GM23338 (cell line): ENCODE results near the gene C6orf47. TPM values are rescaled to one million over a fixed set of nuclear protein-coding genes. Genes with fewer than 3 reads are reported as not detected.

ENCODE experiments used
- ATAC-seq: fragments of 200-7000 bp; cut with Tn5 transposase; 3 replicates; pipeline ENCODE4 v1.9.1; 2020
- DNase-seq: peaks from one replicate; pipeline ENCODE4 v3.0.0-alpha.2; 2015; ENCODE audit warnings: low spot score
- H2AFZ ChIP-seq: fragments of 200-600 bp; sonication (generic); 2 replicates; pipeline ENCODE4 v1.8.0; 2016; ENCODE audit warnings: antibody characterized with exemption, mild to moderate bottlenecking, moderate library complexity
- H3F3A ChIP-seq: fragments of 200-600 bp; sonication (generic); replicated peaks from 2 replicates; pipeline ENCODE4 v1.8.0; 2017; ENCODE audit warnings: antibody characterized with exemption, mixed run types, low read depth
- H3K27ac ChIP-seq: fragments of 200-600 bp; sonication (generic); 2 replicates; pipeline ENCODE4 v1.6.1; 2016; ENCODE audit warnings: low read depth
- H3K27me3 ChIP-seq: fragments of 200-600 bp; sonication (generic); 2 replicates; pipeline ENCODE4 v1.8.0; 2016; ENCODE audit warnings: mild to moderate bottlenecking, mixed run types, moderate library complexity; ENCODE audit not compliant: insufficient read depth
- H3K36me3 ChIP-seq: fragments of 200-600 bp; sonication (generic); 2 replicates; pipeline ENCODE4 v1.8.0; 2016; ENCODE audit warnings: mild to moderate bottlenecking; ENCODE audit not compliant: insufficient read depth
- H3K4me1 ChIP-seq: fragments of 200-600 bp; sonication (generic); 2 replicates; pipeline ENCODE4 v1.8.0; 2016; ENCODE audit warnings: mild to moderate bottlenecking, moderate library complexity; ENCODE audit not compliant: insufficient read depth
- H3K4me2 ChIP-seq: fragments of 200-600 bp; sonication (generic); 2 replicates; pipeline ENCODE4 v1.7.1; 2017; ENCODE audit warnings: mixed run types
- H3K4me3 ChIP-seq: fragments of 200-600 bp; sonication (generic); 2 replicates; pipeline ENCODE4 v1.6.1; 2016; ENCODE audit warnings: mixed run types
- H3K79me2 ChIP-seq: fragments of 200-600 bp; sonication (generic); replicated peaks from 2 replicates; pipeline ENCODE4 v1.8.0; 2017; ENCODE audit warnings: mild to moderate bottlenecking; ENCODE audit not compliant: insufficient read depth
- H3K9me2 ChIP-seq: fragments of 200-600 bp; sonication (generic); 2 replicates; pipeline ENCODE4 v1.8.0; 2017; ENCODE audit not compliant: insufficient read depth
- H4K20me1 ChIP-seq: fragments of 200-600 bp; sonication (generic); replicated peaks from 2 replicates; pipeline ENCODE4 v1.8.0; 2017; ENCODE audit warnings: mild to moderate bottlenecking; ENCODE audit not compliant: insufficient read depth
- H3K27ac Mint-ChIP-seq: 2 replicates; pipeline ENCODE4 v1.8.0; 2020; ENCODE audit warnings: inconsistent platforms, mild to moderate bottlenecking, moderate library complexity, mixed read lengths
- H3K27me3 Mint-ChIP-seq: 3 replicates; pipeline ENCODE4 v1.8.0; 2022; ENCODE audit warnings: low read depth, mild to moderate bottlenecking, moderate library complexity, mixed read lengths, inconsistent platforms; ENCODE audit not compliant: insufficient read depth, poor library complexity
- H3K36me3 Mint-ChIP-seq: 3 replicates; pipeline ENCODE4 v1.8.0; 2021; ENCODE audit warnings: low read depth, mild to moderate bottlenecking, inconsistent platforms, moderate library complexity, mixed read lengths
- H3K4me1 Mint-ChIP-seq: 3 replicates; pipeline ENCODE4 v1.8.0; 2020; ENCODE audit warnings: mild to moderate bottlenecking, inconsistent platforms, mixed read lengths
- H3K4me3 Mint-ChIP-seq: 3 replicates; pipeline ENCODE4 v1.8.0; 2021; ENCODE audit warnings: moderate library complexity, mild to moderate bottlenecking, inconsistent platforms, mixed read lengths
- H3K9me3 Mint-ChIP-seq: 3 replicates; pipeline ENCODE4 v1.8.0; 2020; ENCODE audit warnings: moderate library complexity, mild to moderate bottlenecking, inconsistent platforms, mixed read lengths
- CREB1 ChIP-seq: fragments of 250-450 bp; sonication (Bioruptor Pico); IDR thresholded peaks from 2 replicates; pipeline ENCODE4 v1.5.0; 2020; ENCODE audit warnings: low read depth, mild to moderate bottlenecking, moderate library complexity
- EZH2 ChIP-seq: fragments of 200-600 bp; sonication (generic); IDR thresholded peaks from one replicate; pipeline ENCODE4 v1.8.0; 2017; ENCODE audit warnings: antibody characterized with exemption, mild to moderate bottlenecking, low read depth; ENCODE audit not compliant: unreplicated experiment
- NANOG ChIP-seq: IDR thresholded peaks from 2 replicates; pipeline ENCODE4 v1.6.1; 2016; ENCODE audit warnings: antibody characterized with exemption, borderline replicate concordance
- POLR2AphosphoS5 ChIP-seq: IDR thresholded peaks from 2 replicates; pipeline ENCODE4 v1.6.1; 2016; ENCODE audit warnings: antibody characterized with exemption, low read depth
- ZNF114 ChIP-seq: fragments of 250-450 bp; sonication (Bioruptor Pico); IDR thresholded peaks from 2 replicates; pipeline ENCODE4 v1.5.0; 2020; ENCODE audit warnings: mild to moderate bottlenecking, moderate library complexity
- ZNF331 ChIP-seq: fragments of 250-450 bp; sonication (Bioruptor Pico); IDR thresholded peaks from 2 replicates; pipeline ENCODE4 v1.5.0; 2020; ENCODE audit warnings: low read depth, mild to moderate bottlenecking, moderate library complexity
- polyA plus RNA-seq: library from polyadenylated mRNA; unstranded; fragments of >200 nt; fragmentation: Nextera tagmentation; extraction: Ambion mirVana; gene quantifications from 2 replicates; pipeline ENCODE4 v1.2.1, GENCODE V29; 2016
- total RNA-seq: library from RNA; depleted of rRNA; stranded (reverse); fragments of >200 nt; shearing (Covaris generic); gene quantifications from 2 replicates; pipeline ENCODE4 v1.2.3, GENCODE V29; 2014
- TF ChIP-seq, protein P1 (sequence below): IDR thresholded peaks from 2 replicates; pipeline ENCODE4 v1.6.1; 2016; ENCODE audit warnings: antibody characterized with exemption
- TF ChIP-seq, protein P2 (sequence below): fragments of 250-450 bp; sonication (Bioruptor Pico); IDR thresholded peaks from 2 replicates; pipeline ENCODE4 v1.5.0; 2020; ENCODE audit warnings: mild to moderate bottlenecking, moderate library complexity

Gene C6orf47
- total and polyA plus RNA-seq, 2 experiments from 2014 or later = 9.4 to 12.8 TPM

DNA sequence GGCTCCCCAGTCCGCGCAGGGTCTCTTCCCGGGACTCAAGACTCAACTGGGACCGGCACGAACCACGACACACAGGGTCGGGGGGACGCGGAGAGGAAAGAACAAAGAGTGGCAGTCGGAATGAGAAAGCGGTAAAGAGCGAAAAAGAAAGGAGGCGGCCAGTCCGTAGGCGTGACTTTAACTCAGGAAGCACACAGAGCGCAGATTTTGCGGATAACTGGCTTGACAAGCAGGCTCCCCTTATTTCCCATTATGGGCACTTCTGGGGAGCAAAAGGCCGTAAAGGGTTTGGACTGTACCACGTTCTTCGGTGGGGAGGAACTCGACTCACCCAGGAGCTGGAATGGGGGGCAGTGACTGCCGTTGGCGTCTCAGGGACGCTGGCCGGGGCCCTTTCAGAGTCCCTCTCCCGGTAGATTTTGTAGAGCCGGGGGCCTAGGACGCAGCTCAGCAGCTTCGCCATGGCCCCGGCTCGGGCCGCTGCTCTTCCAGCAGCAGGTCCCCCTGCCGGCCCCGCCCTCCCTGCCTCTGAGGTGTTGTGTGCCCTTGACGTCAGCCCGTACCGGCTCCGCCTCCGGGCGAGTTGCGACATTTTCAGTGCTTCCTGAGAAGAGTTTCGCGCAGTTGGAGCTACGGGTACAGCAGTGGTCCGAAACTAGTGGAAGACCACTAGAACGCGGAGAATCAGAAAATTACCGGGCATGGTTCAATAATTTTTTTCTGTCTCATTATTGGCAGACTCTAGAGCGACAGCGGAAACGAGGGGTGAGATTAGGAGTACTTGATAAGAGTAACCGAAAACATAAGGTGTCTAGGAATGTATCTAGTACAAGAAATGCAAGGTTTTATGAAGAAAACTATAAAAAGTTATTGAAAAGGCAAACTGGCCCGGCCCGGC, 42.5 kb upstream of the C6orf47 start, which contains the start of gene ABHD16A:
Gene ABHD16A (minus strand): TSS at position 506 of the 898 bp plus-strand sequence. CDS start 43 bp downstream, at position 463.
- Mint-ChIP-seq H3K4me1 (peaks cover 10% of the 10 kb centered on the region), H3K4me3 (peak within 1 kb of the TSS; percentile 96), H3K36me3 (peaks cover 4% of the 10 kb centered on the region; the same call in 2 of the 3 replicates), H3K9me3 (no peaks in the 10 kb centered on the region), H3K27ac (peak within 1 kb of the TSS; percentile 95), H3K27me3 (peaks cover 11% of the 10 kb centered on the region)
- Histone ChIP-seq H3K4me2 (peak within 1 kb of the TSS; percentile 86), H3K36me3 (no peaks in the 10 kb centered on the region), H3K9me2 (no peaks in the 10 kb centered on the region), H2AFZ (peak within 1 kb of the TSS; percentile 90), H3K4me3 (peak within 1 kb of the TSS; percentile 80), H3K27me3 (no peaks in the 10 kb centered on the region), H3K79me2 (peaks cover 14% of the 10 kb centered on the region), H4K20me1 (peaks cover 3% of the 10 kb centered on the region; the same call in 1 of the 2 replicates), H3K27ac (peak within 1 kb of the TSS; percentile 89), H3K4me1 (peaks cover 5% of the 10 kb centered on the region; the same call in 1 of the 2 replicates), H3F3A (peaks cover 3% of the 10 kb centered on the region; the same call in 1 of the 2 replicates)
- DNase-seq (peak; percentile 99), ATAC-seq (peak; percentile 95)
- TF ChIP-seq, protein P1, sequence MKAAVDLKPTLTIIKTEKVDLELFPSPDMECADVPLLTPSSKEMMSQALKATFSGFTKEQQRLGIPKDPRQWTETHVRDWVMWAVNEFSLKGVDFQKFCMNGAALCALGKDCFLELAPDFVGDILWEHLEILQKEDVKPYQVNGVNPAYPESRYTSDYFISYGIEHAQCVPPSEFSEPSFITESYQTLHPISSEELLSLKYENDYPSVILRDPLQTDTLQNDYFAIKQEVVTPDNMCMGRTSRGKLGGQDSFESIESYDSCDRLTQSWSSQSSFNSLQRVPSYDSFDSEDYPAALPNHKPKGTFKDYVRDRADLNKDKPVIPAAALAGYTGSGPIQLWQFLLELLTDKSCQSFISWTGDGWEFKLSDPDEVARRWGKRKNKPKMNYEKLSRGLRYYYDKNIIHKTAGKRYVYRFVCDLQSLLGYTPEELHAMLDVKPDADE = peak; percentile 63; the same call in 1 of the 2 replicates
- TF ChIP-seq ZNF331 (no peak), CREB1 (CRISPR knock-in tag) (peak; percentile 88), POLR2AphosphoS5 (peak; percentile 85)

DNA sequence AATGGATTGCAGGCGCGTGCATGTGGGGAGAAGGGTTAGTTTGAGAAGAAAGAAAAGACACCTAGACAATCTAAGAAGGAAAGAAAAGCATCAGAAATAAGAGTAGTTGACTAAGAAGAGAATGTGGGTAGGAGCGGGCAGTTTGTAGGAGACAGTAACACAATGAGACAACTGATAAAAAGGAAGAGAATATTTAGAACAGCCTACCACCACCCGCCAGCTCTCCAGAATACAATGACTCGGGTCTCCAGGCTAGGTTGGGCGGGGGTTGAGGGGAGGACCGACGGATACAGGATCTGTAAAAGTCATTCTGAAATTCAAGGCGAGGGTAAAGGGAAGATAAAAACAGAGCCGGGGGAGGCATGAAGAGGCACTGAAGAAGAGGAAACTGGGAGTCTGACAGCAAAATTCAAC, 41.8 kb upstream of the C6orf47 start:
- Mint-ChIP-seq H3K4me1 (peaks cover 10% of the 10 kb centered on the region), H3K4me3 (peak overlapping the region; percentile 96), H3K9me3 (no peaks in the 10 kb centered on the region), H3K27me3 (peaks cover 10% of the 10 kb centered on the region), H3K36me3 (peaks cover 8% of the 10 kb centered on the region; the same call in 2 of the 3 replicates), H3K27ac (peak overlapping the region; percentile 95)
- Histone ChIP-seq H3F3A (peaks cover 3% of the 10 kb centered on the region; the same call in 1 of the 2 replicates), H3K79me2 (peaks cover 14% of the 10 kb centered on the region), H3K27ac (peak overlapping the region; percentile 89; the same call in 1 of the 2 replicates), H3K4me2 (peak overlapping the region; percentile 86), H4K20me1 (peaks cover 3% of the 10 kb centered on the region; the same call in 1 of the 2 replicates), H3K4me1 (peaks cover 5% of the 10 kb centered on the region; the same call in 1 of the 2 replicates), H3K9me2 (no peaks in the 10 kb centered on the region), H3K4me3 (peak overlapping the region; percentile 80), H2AFZ (peak overlapping the region; percentile 80), H3K36me3 (no peaks in the 10 kb centered on the region), H3K27me3 (no peaks in the 10 kb centered on the region)
- ATAC-seq = peak; percentile 41
- no peak for DNase-seq
- TF ChIP-seq POLR2AphosphoS5 (no peak), ZNF114 (CRISPR knock-in tag) (no peak), EZH2 (no peak), NANOG (no peak)
- TF ChIP-seq, protein P1 = no peak
- TF ChIP-seq, protein P2, sequence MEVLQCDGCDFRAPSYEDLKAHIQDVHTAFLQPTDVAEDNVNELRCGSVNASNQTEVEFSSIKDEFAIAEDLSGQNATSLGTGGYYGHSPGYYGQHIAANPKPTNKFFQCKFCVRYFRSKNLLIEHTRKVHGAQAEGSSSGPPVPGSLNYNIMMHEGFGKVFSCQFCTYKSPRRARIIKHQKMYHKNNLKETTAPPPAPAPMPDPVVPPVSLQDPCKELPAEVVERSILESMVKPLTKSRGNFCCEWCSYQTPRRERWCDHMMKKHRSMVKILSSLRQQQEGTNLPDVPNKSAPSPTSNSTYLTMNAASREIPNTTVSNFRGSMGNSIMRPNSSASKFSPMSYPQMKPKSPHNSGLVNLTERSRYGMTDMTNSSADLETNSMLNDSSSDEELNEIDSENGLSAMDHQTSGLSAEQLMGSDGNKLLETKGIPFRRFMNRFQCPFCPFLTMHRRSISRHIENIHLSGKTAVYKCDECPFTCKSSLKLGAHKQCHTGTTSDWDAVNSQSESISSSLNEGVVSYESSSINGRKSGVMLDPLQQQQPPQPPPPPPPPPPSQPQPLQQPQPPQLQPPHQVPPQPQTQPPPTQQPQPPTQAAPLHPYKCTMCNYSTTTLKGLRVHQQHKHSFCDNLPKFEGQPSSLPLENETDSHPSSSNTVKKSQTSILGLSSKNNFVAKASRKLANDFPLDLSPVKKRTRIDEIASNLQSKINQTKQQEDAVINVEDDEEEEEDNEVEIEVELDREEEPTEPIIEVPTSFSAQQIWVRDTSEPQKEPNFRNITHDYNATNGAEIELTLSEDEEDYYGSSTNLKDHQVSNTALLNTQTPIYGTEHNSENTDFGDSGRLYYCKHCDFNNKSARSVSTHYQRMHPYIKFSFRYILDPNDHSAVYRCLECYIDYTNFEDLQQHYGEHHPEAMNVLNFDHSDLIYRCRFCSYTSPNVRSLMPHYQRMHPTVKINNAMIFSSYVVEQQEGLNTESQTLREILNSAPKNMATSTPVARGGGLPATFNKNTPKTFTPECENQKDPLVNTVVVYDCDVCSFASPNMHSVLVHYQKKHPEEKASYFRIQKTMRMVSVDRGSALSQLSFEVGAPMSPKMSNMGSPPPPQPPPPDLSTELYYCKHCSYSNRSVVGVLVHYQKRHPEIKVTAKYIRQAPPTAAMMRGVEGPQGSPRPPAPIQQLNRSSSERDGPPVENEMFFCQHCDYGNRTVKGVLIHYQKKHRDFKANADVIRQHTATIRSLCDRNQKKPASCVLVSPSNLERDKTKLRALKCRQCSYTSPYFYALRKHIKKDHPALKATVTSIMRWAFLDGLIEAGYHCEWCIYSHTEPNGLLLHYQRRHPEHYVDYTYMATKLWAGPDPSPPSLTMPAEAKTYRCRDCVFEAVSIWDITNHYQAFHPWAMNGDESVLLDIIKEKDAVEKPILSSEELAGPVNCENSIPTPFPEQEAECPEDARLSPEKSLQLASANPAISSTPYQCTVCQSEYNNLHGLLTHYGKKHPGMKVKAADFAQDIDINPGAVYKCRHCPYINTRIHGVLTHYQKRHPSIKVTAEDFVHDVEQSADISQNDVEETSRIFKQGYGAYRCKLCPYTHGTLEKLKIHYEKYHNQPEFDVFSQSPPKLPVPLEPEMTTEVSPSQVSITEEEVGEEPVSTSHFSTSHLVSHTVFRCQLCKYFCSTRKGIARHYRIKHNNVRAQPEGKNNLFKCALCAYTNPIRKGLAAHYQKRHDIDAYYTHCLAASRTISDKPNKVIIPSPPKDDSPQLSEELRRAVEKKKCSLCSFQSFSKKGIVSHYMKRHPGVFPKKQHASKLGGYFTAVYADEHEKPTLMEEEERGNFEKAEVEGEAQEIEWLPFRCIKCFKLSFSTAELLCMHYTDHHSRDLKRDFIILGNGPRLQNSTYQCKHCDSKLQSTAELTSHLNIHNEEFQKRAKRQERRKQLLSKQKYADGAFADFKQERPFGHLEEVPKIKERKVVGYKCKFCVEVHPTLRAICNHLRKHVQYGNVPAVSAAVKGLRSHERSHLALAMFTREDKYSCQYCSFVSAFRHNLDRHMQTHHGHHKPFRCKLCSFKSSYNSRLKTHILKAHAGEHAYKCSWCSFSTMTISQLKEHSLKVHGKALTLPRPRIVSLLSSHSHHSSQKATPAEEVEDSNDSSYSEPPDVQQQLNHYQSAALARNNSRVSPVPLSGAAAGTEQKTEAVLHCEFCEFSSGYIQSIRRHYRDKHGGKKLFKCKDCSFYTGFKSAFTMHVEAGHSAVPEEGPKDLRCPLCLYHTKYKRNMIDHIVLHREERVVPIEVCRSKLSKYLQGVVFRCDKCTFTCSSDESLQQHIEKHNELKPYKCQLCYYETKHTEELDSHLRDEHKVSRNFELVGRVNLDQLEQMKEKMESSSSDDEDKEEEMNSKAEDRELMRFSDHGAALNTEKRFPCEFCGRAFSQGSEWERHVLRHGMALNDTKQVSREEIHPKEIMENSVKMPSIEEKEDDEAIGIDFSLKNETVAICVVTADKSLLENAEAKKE (CRISPR knock-in tag) = no peak
